Measurements from ENCODE around the gene GUCA2A. TPM values are rescaled to one million over a fixed set of nuclear protein-coding genes. Genes with fewer than 3 reads are reported as not detected.

Gene GUCA2A
- polyA plus RNA-seq, 1 experiment = not detected

DNA sequence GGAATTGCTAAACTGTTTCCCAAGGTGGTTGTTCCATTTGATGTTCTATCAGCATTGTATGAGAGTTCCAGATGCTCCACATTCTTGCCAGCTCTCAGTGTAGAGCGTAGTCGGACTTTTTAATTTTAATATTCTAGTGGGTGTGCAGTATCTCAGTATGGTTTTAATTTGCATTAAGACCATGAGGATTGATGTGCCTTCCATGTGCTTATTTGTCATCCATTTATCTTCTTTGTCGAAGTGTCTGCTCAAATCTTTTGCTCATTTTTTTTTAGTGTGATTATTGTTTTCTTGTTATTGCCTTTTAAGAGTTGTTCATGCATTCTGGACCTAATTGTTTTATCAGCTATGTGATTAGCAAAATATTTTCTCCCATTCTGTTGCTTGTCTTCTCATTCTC, 25.1 kb downstream of the GUCA2A start:
- CTCF ChIA-PET = no interaction called here
- Histone ChIP-seq H3K36me3 (ENCODE audit: control insufficient read depth, insufficient read depth, low read length) (no peaks in the 10 kb centered on the region), H3K4me3 (ENCODE audit: low read depth, low read length) (no peak overlapping the region), H3K27me3 (ENCODE audit: control insufficient read depth, insufficient read depth, low read length) (peaks cover 17% of the 10 kb centered on the region)
- TF ChIP-seq, protein P1, sequence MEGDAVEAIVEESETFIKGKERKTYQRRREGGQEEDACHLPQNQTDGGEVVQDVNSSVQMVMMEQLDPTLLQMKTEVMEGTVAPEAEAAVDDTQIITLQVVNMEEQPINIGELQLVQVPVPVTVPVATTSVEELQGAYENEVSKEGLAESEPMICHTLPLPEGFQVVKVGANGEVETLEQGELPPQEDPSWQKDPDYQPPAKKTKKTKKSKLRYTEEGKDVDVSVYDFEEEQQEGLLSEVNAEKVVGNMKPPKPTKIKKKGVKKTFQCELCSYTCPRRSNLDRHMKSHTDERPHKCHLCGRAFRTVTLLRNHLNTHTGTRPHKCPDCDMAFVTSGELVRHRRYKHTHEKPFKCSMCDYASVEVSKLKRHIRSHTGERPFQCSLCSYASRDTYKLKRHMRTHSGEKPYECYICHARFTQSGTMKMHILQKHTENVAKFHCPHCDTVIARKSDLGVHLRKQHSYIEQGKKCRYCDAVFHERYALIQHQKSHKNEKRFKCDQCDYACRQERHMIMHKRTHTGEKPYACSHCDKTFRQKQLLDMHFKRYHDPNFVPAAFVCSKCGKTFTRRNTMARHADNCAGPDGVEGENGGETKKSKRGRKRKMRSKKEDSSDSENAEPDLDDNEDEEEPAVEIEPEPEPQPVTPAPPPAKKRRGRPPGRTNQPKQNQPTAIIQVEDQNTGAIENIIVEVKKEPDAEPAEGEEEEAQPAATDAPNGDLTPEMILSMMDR (IDR thresholded peaks at IDR 0.05; ENCODE audit: insufficient read depth, low read depth, low read length) = no peak
- DNase-seq (ENCODE audit: low read depth) = no peak
- POLR2A ChIA-PET = no interaction called here

DNA sequence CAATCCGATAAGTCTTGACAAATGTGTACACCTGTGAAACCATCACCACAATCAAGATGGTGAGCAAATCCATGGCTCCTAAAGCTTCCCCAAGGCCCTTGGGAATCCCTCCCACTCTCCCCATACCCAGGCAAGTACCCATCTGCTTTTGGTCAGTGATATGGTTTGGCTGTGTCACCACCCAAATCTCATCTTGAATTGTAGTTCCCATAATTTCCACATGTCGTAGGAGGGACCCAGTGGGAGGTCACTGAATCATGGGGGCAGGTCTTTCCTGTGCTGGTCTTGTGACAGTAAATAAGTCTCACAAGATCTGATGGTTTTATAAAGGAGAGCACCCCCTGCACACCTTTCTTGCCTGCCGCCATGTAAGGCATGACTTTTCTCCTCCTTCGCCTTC, 26.0 kb downstream of the GUCA2A start:
- Histone ChIP-seq H3K36me3 (ENCODE audit: control insufficient read depth, insufficient read depth, low read length) (no peaks in the 10 kb centered on the region), H3K4me3 (ENCODE audit: low read depth, low read length) (no peak overlapping the region), H3K27me3 (ENCODE audit: control insufficient read depth, insufficient read depth, low read length) (peaks cover 14% of the 10 kb centered on the region)
- DNase-seq (ENCODE audit: low read depth) = no peak
- ChIA-PET POLR2A (no interaction called here), CTCF (interaction anchor here (0.6 kb wide), 2 partner anchors 31 to 599 kb away, joined by 3 read pairs; no protein-coding TSS in a partner anchor)
- TF ChIP-seq, protein P1 (IDR thresholded peaks at IDR 0.05; ENCODE audit: insufficient read depth, low read depth, low read length) = no peak

DNA sequence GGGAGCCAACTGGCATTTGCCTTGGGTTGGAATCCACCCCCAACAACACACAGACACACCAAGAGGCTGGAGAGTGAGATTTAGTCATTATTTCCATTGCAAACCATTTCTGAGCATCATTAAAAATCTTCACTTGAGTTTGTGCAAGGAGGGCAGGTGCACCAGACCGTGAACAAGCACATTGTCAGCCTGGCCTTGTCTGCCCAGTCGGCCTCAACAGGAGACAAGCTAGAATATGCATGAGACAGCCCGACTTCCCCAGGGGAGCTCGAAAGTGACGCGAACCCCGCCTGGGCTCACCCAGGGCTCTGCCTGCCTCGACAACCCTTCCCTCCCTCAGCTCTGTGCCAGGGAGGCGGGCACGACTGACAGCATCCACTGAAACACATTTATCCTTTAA, 26.8 kb downstream of the GUCA2A start:
- TF ChIP-seq, protein P1 (IDR thresholded peaks at IDR 0.05; ENCODE audit: insufficient read depth, low read depth, low read length) = no peak
- no peak overlapping the region for H3K4me3 ChIP-seq (ENCODE audit: low read depth, low read length)
- DNase-seq (ENCODE audit: low read depth) = no peak
- H3K36me3 ChIP-seq (ENCODE audit: control insufficient read depth, insufficient read depth, low read length) = no peaks in the 10 kb centered on the region
- peaks cover 10% of the 10 kb centered on the region for H3K27me3 ChIP-seq (ENCODE audit: control insufficient read depth, insufficient read depth, low read length)
- ChIA-PET POLR2A (no interaction called here), CTCF (no interaction called here)

DNA sequence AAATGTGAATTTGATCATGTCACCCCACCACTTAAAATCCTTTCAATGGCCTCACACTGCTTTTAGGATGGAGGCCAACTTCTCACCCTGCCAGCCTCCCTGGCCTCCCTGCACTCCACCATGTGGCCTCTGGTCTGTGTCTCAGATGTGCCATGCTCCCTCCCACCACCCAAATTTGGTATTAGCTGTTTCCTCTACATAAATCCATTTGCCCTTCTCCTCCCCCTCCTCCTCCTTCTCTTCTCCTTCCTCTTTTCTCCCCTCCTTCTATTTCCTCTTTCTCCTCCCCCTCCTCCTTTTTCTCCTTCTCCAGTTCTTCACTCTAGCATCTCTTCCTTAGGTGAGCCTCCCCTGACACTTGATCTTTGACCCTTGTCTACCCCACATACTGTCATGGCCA, 28.1 kb downstream of the GUCA2A start:
- H3K4me3 ChIP-seq (ENCODE audit: low read depth, low read length) = no peak overlapping the region
- DNase-seq (ENCODE audit: low read depth) = no peak
- ChIA-PET CTCF (no interaction called here), POLR2A (no interaction called here)
- TF ChIP-seq, protein P1 (IDR thresholded peaks at IDR 0.05; ENCODE audit: insufficient read depth, low read depth, low read length) = no peak
- H3K36me3 ChIP-seq (ENCODE audit: control insufficient read depth, insufficient read depth, low read length) = no peaks in the 10 kb centered on the region
- peaks cover 5% of the 10 kb centered on the region for H3K27me3 ChIP-seq (ENCODE audit: control insufficient read depth, insufficient read depth, low read length)

DNA sequence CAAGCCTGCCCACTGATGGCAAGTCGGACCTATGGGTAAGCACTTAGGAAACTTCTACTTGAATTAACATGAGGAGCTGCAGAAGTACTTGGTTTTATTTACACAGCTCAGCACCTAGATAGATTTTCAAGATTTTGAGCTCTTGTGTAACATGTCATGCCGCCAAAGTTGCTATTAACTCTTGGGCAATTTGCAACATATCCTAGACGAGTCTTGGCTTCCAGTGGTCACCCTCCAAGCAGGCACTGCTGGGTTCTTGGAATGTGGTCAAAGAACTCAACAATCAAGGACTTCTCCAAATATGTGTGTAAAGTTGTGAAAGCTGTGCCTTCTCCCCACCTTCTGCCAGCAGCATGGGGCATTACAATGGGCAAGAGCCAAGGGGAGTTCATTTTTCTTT, 29.1 kb downstream of the GUCA2A start:
- TF ChIP-seq, protein P1 (IDR thresholded peaks at IDR 0.05; ENCODE audit: insufficient read depth, low read depth, low read length) = no peak
- CTCF ChIA-PET = interaction anchor here (0.9 kb wide), 1 partner anchor 20 kb away, joined by 3 read pairs; no protein-coding TSS in a partner anchor
- Histone ChIP-seq H3K4me3 (ENCODE audit: low read depth, low read length) (no peak overlapping the region), H3K36me3 (ENCODE audit: control insufficient read depth, insufficient read depth, low read length) (no peaks in the 10 kb centered on the region), H3K27me3 (ENCODE audit: control insufficient read depth, insufficient read depth, low read length) (peaks cover 5% of the 10 kb centered on the region)
- POLR2A ChIA-PET = no interaction called here
- DNase-seq (ENCODE audit: low read depth) = no peak
